Hepatocyte (in vitro differentiated cells): ENCODE data around the gene UNKL. TPM values are rescaled to one million over a fixed set of nuclear protein-coding genes. Genes with fewer than 3 reads are reported as not detected.
A peak's percentile ranks its signal among the peaks of the same experiment; 100 is the strongest.

ENCODE experiments used
- DNase-seq: peaks from one replicate; pipeline ENCODE4 v3.0.0-alpha.2; 2016; ENCODE audit warnings: low spot score
- H2AFZ ChIP-seq: fragments of 200-600 bp; sonication (generic); 2 replicates; pipeline ENCODE4 v1.6.0; 2016; ENCODE audit warnings: antibody characterized with exemption, mild to moderate bottlenecking
- H3K27ac ChIP-seq: fragments of 200-600 bp; sonication (generic); 2 replicates; pipeline ENCODE4 v1.5.1; 2016; ENCODE audit warnings: mild to moderate bottlenecking
- H3K27me3 ChIP-seq: fragments of 200-600 bp; sonication (generic); 2 replicates; pipeline ENCODE4 v1.6.1; 2016
- H3K36me3 ChIP-seq: fragments of 200-600 bp; sonication (generic); replicated peaks from 2 replicates; pipeline ENCODE4 v1.5.1; 2016; ENCODE audit warnings: low read depth; ENCODE audit not compliant: insufficient read depth
- H3K4me1 ChIP-seq: fragments of 200-600 bp; sonication (generic); 2 replicates; pipeline ENCODE4 v1.5.1; 2016; ENCODE audit warnings: mild to moderate bottlenecking, moderate library complexity; ENCODE audit not compliant: insufficient read depth
- H3K4me2 ChIP-seq: fragments of 200-600 bp; sonication (generic); 2 replicates; pipeline ENCODE4 v1.6.0; 2016
- H3K4me3 ChIP-seq: fragments of 200-600 bp; sonication (generic); 2 replicates; pipeline ENCODE4 v1.5.1; 2016; ENCODE audit warnings: mild to moderate bottlenecking
- H3K79me2 ChIP-seq: fragments of 200-600 bp; sonication (generic); 2 replicates; pipeline ENCODE4 v1.6.0; 2017; ENCODE audit warnings: mild to moderate bottlenecking
- H3K9me2 ChIP-seq: fragments of 200-600 bp; sonication (generic); replicated peaks from 2 replicates; pipeline ENCODE4 v1.6.0; 2017; ENCODE audit warnings: mild to moderate bottlenecking; ENCODE audit not compliant: insufficient read depth
- H3K9me3 ChIP-seq: fragments of 200-600 bp; sonication (generic); 2 replicates; pipeline ENCODE4 v1.5.1; 2016; ENCODE audit warnings: low read depth, mild to moderate bottlenecking
- H4K20me1 ChIP-seq: fragments of 200-600 bp; sonication (generic); 2 replicates; pipeline ENCODE4 v1.6.0; 2016; ENCODE audit warnings: mild to moderate bottlenecking; ENCODE audit not compliant: insufficient read depth, poor library complexity, severe bottlenecking
- EZH2 ChIP-seq: fragments of 200-600 bp; sonication (generic); IDR thresholded peaks from 2 replicates; pipeline ENCODE4 v1.6.1; 2016; ENCODE audit warnings: antibody characterized with exemption, mild to moderate bottlenecking, borderline replicate concordance
- EZH2phosphoT487 ChIP-seq: fragments of 200-600 bp; sonication (generic); IDR thresholded peaks from one replicate; pipeline ENCODE4 v1.6.1; 2018; ENCODE audit warnings: antibody characterized with exemption, mild to moderate bottlenecking, low read depth, moderate library complexity; ENCODE audit not compliant: unreplicated experiment, severe bottlenecking
- WGBS: methylation state at CpG from one replicate; pipeline ENCODE4 v1.1.6; 2016; ENCODE audit warnings: low lambda C conversion rate; ENCODE audit errors: missing lambda C conversion rate; 5-methylcytosine and 5-hydroxymethylcytosine counted together
- polyA plus RNA-seq: library from polyadenylated mRNA; unstranded; fragments of >200 nt; fragmentation: Nextera tagmentation; extraction: Ambion mirVana; gene quantifications from 2 replicates; pipeline ENCODE4 v1.2.1, GENCODE V29; 2016
- total RNA-seq: library from RNA; depleted of rRNA; stranded (reverse); fragments of >200 nt; gene quantifications from 2 replicates; pipeline ENCODE4 v1.2.3, GENCODE V29; 2014
- TF ChIP-seq, protein P1 (sequence below): fragments of 200-600 bp; sonication (generic); IDR thresholded peaks from 2 replicates; pipeline ENCODE4 v1.5.1; 2016; ENCODE audit warnings: antibody characterized with exemption, mild to moderate bottlenecking; ENCODE audit not compliant: poor library complexity

UNKL gene
- total and polyA plus RNA-seq, 2 experiments from 2014 or later = 8.5 to 10.3 TPM

GRCh38 chr16:1335211-1335971 is 79.1 kb downstream of the UNKL start:
- H3K27me3 ChIP-seq = peaks cover 56% of the 10 kb centered on the region
- H3K9me2 ChIP-seq = no peaks in the 10 kb centered on the region
- H3K27ac ChIP-seq = no peak overlapping the region
- H3K4me2 ChIP-seq = no peak overlapping the region
- no peaks in the 10 kb centered on the region for H3K36me3 ChIP-seq
- peaks cover 25% of the 10 kb centered on the region for H3K4me1 ChIP-seq
- H3K4me3 ChIP-seq = no peak overlapping the region
- H3K9me3 ChIP-seq = no peaks in the 10 kb centered on the region
- DNase-seq = no peak
- H4K20me1 ChIP-seq = no peaks in the 10 kb centered on the region
- no peaks in the 10 kb centered on the region for H3K79me2 ChIP-seq
- H2AFZ ChIP-seq = no peak overlapping the region
- 74% methylated on average over 14 of the region's 16 CpGs for WGBS
- TF ChIP-seq, protein P1, sequence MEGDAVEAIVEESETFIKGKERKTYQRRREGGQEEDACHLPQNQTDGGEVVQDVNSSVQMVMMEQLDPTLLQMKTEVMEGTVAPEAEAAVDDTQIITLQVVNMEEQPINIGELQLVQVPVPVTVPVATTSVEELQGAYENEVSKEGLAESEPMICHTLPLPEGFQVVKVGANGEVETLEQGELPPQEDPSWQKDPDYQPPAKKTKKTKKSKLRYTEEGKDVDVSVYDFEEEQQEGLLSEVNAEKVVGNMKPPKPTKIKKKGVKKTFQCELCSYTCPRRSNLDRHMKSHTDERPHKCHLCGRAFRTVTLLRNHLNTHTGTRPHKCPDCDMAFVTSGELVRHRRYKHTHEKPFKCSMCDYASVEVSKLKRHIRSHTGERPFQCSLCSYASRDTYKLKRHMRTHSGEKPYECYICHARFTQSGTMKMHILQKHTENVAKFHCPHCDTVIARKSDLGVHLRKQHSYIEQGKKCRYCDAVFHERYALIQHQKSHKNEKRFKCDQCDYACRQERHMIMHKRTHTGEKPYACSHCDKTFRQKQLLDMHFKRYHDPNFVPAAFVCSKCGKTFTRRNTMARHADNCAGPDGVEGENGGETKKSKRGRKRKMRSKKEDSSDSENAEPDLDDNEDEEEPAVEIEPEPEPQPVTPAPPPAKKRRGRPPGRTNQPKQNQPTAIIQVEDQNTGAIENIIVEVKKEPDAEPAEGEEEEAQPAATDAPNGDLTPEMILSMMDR = no peak
- no peak for TF ChIP-seq EZH2phosphoT487
- TF ChIP-seq EZH2 = no peak

GRCh38 chr16:1334739-1335138 is 79.8 kb downstream of the UNKL start:
- Histone ChIP-seq H3K4me3 (no peak overlapping the region), H4K20me1 (no peaks in the 10 kb centered on the region), H3K79me2 (no peaks in the 10 kb centered on the region), H3K9me2 (no peaks in the 10 kb centered on the region), H3K27me3 (peaks cover 56% of the 10 kb centered on the region), H3K36me3 (no peaks in the 10 kb centered on the region), H3K4me1 (peaks cover 25% of the 10 kb centered on the region), H3K27ac (no peak overlapping the region), H3K9me3 (no peaks in the 10 kb centered on the region), H2AFZ (no peak overlapping the region), H3K4me2 (peak overlapping the region; percentile 78)
- DNase-seq = no peak
- 54% methylated on average over 6 of the region's 9 CpGs for WGBS
- TF ChIP-seq EZH2 (no peak), EZH2phosphoT487 (no peak)
- TF ChIP-seq, protein P1 = no peak

GRCh38 chr16:1333854-1334700 is 80.4 kb downstream of the UNKL start:
- TF ChIP-seq, protein P1 = no peak
- TF ChIP-seq EZH2phosphoT487 = peak; percentile 74
- no peak for TF ChIP-seq EZH2
- Histone ChIP-seq H3K79me2 (no peaks in the 10 kb centered on the region), H3K9me3 (no peaks in the 10 kb centered on the region), H2AFZ (no peak overlapping the region), H4K20me1 (no peaks in the 10 kb centered on the region), H3K9me2 (no peaks in the 10 kb centered on the region), H3K27me3 (peaks cover 56% of the 10 kb centered on the region), H3K4me2 (peak overlapping the region; percentile 78), H3K27ac (no peak overlapping the region), H3K4me1 (peaks cover 25% of the 10 kb centered on the region), H3K4me3 (peak overlapping the region; percentile 13), H3K36me3 (no peaks in the 10 kb centered on the region)
- DNase-seq = no peak
- whole genome bisulfite sequencing = 4% methylated on average over 8 of the region's 78 CpGs
